DOHH2 (cell line): ENCODE results near the gene GABBR1.

ENCODE experiments used
- H3F3A ChIP-seq: fragments of 200-600 bp; sonication (generic), shearing (Covaris generic); 2 replicates; pipeline ENCODE4 v1.6.0; 2016; ENCODE audit warnings: antibody characterized with exemption, mild to moderate bottlenecking; ENCODE audit not compliant: control insufficient read depth, insufficient read depth
- H3K27ac ChIP-seq: fragments of 200-600 bp; sonication (generic); 2 replicates; pipeline ENCODE4 v1.5.1; 2014; ENCODE audit warnings: low read depth, mild to moderate bottlenecking, low read length, moderate library complexity
- H3K27me3 ChIP-seq: fragments of 200-600 bp; sonication (generic); 2 replicates; pipeline ENCODE4 v1.6.1; 2014; ENCODE audit warnings: mild to moderate bottlenecking, low read length, mixed read lengths; ENCODE audit not compliant: control insufficient read depth
- H3K36me3 ChIP-seq: fragments of 200-600 bp; sonication (generic); 2 replicates; pipeline ENCODE4 v1.6.1; 2014; ENCODE audit warnings: mild to moderate bottlenecking, low read length, moderate library complexity, mixed read lengths; ENCODE audit not compliant: control insufficient read depth
- H3K4me1 ChIP-seq: fragments of 200-600 bp; sonication (generic); 2 replicates; pipeline ENCODE4 v1.6.1; 2014; ENCODE audit warnings: mild to moderate bottlenecking, low read length, mixed read lengths; ENCODE audit not compliant: control insufficient read depth
- H3K4me2 ChIP-seq: fragments of 200-600 bp; sonication (generic); 2 replicates; pipeline ENCODE4 v1.6.0; 2014; ENCODE audit warnings: mild to moderate bottlenecking, low read length, moderate library complexity
- H3K4me3 ChIP-seq: fragments of 200-600 bp; sonication (generic); 2 replicates; pipeline ENCODE4 v1.5.1; 2014; ENCODE audit warnings: mild to moderate bottlenecking, low read length, mixed read lengths
- H3K79me2 ChIP-seq: fragments of 200-600 bp; sonication (generic); 2 replicates; pipeline ENCODE4 v1.6.1; 2014; ENCODE audit warnings: mild to moderate bottlenecking, low read length, mixed read lengths; ENCODE audit not compliant: control insufficient read depth
- H3K9me2 ChIP-seq: fragments of 200-600 bp; sonication (generic); replicated peaks from 2 replicates; pipeline ENCODE4 v1.6.1; 2014; ENCODE audit warnings: mild to moderate bottlenecking, low read length, mixed read lengths; ENCODE audit not compliant: control insufficient read depth
- H3K9me3 ChIP-seq: fragments of 200-600 bp; sonication (generic); 2 replicates; pipeline ENCODE4 v1.6.1; 2014; ENCODE audit warnings: antibody characterized with exemption, low read length, mixed read lengths; ENCODE audit not compliant: control insufficient read depth, insufficient read depth
- H4K20me1 ChIP-seq: fragments of 200-600 bp; sonication (generic); 2 replicates; pipeline ENCODE4 v1.6.0; 2014; ENCODE audit warnings: low read depth, mild to moderate bottlenecking, antibody characterized with exemption, low read length, moderate library complexity; ENCODE audit not compliant: control insufficient read depth, insufficient read depth
- EZH2phosphoT487 ChIP-seq: fragments of 200-600 bp; sonication (generic); IDR thresholded peaks from 2 replicates; pipeline ENCODE4 v1.6.1; 2017; ENCODE audit warnings: borderline replicate concordance, mild to moderate bottlenecking, antibody characterized with exemption, low read length, moderate library complexity, mixed read lengths
- TF ChIP-seq, protein P1 (sequence below): fragments of 200-600 bp; sonication (generic); IDR thresholded peaks from one replicate; pipeline ENCODE4 v1.5.1; 2014; ENCODE audit warnings: antibody characterized with exemption, mild to moderate bottlenecking, low read depth, low read length; ENCODE audit not compliant: poor library complexity, severe bottlenecking

The GABBR1 gene

DNA sequence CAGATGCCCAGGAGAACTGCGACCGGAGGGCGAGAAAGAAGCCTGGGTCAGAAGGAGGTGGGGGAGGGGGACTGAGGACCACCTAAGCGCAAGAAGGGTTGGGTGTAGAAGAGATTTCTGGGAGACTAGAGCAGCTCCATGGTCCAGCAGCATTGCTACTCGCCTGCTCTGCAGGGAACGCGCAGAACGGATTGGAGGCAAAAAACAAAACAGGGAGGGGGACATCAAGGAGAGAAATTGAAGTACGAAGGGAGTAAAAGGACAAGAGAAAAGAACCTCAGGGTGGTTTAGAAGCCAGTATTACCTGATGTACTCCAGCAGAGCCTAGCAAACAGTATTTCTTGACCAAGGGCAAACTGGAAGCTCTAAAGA, 537 bp upstream of the GABBR1 start:
- no peaks in the 10 kb centered on the region for H3K9me2 ChIP-seq
- peaks cover 50% of the 10 kb centered on the region for H3K4me1 ChIP-seq
- no peaks in the 10 kb centered on the region for H3K27me3 ChIP-seq
- H3F3A ChIP-seq: peaks cover 16% of the 10 kb centered on the region
- H3K27ac ChIP-seq: peak overlapping the region; percentile 22
- peaks cover 6% of the 10 kb centered on the region; the same call in 1 of the 2 replicates for H4K20me1 ChIP-seq
- H3K4me3 ChIP-seq: peak overlapping the region; percentile 92
- H3K9me3 ChIP-seq: no peaks in the 10 kb centered on the region
- TF ChIP-seq, protein P1, sequence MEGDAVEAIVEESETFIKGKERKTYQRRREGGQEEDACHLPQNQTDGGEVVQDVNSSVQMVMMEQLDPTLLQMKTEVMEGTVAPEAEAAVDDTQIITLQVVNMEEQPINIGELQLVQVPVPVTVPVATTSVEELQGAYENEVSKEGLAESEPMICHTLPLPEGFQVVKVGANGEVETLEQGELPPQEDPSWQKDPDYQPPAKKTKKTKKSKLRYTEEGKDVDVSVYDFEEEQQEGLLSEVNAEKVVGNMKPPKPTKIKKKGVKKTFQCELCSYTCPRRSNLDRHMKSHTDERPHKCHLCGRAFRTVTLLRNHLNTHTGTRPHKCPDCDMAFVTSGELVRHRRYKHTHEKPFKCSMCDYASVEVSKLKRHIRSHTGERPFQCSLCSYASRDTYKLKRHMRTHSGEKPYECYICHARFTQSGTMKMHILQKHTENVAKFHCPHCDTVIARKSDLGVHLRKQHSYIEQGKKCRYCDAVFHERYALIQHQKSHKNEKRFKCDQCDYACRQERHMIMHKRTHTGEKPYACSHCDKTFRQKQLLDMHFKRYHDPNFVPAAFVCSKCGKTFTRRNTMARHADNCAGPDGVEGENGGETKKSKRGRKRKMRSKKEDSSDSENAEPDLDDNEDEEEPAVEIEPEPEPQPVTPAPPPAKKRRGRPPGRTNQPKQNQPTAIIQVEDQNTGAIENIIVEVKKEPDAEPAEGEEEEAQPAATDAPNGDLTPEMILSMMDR: no peak
- TF ChIP-seq EZH2phosphoT487: no peak
- H3K79me2 ChIP-seq: no peaks in the 10 kb centered on the region
- H3K4me2 ChIP-seq: peak overlapping the region; percentile 99
- H3K36me3 ChIP-seq: no peaks in the 10 kb centered on the region

DNA sequence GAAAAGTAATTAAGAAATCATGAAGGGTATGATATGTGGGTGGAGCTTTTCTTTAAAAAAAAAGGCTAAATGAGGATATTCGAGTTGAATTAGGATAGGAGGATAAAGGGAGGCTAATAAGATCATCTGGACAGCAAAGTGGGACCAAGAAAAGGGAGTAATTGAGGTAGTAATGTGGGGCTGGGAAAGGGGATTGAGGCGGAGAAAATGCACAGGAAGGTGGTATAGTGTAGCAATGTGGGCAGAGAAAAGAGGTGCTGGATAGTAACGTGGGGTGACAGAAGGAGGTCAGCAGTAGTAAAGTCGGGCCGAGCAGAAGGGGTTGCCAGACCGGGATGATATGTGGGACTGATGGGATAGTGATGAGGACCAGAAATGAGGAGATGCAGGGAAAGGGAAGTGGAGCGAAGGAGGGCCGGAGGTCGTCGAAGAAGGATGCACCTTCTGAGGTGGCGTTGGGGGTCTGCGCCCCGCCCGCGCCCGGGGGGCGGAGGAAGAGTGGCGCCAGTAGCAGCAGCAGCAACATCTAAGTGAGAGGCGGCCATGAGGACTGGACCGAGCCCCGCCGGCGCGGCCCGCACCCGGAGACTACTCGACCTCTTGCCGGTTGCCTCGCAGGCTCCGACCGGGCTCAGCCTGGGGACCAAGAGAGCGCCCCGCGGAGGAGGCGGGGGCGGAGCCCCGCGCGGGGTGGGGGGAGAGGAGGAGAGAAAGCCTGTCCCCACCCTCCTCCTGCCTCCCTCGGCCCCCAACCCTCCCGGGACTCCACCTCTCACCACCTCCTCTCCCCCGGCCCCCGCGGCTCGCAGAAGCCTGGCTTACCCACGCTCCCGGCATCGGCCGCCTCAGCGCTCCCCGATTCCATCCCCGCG, 887 bp downstream of the GABBR1 start:
- H3F3A ChIP-seq: peaks cover 16% of the 10 kb centered on the region
- H3K27ac ChIP-seq: peak overlapping the region; percentile 29; the same call in 1 of the 2 replicates
- H3K79me2 ChIP-seq: no peaks in the 10 kb centered on the region
- TF ChIP-seq, protein P1: no peak
- TF ChIP-seq EZH2phosphoT487: no peak
- H3K9me2 ChIP-seq: no peaks in the 10 kb centered on the region
- peaks cover 56% of the 10 kb centered on the region for H3K4me1 ChIP-seq
- H3K4me2 ChIP-seq: peak overlapping the region; percentile 99
- no peaks in the 10 kb centered on the region for H3K9me3 ChIP-seq
- peak overlapping the region; percentile 92 for H3K4me3 ChIP-seq
- H3K27me3 ChIP-seq: no peaks in the 10 kb centered on the region
- H4K20me1 ChIP-seq: peaks cover 6% of the 10 kb centered on the region; the same call in 1 of the 2 replicates
- H3K36me3 ChIP-seq: no peaks in the 10 kb centered on the region

DNA sequence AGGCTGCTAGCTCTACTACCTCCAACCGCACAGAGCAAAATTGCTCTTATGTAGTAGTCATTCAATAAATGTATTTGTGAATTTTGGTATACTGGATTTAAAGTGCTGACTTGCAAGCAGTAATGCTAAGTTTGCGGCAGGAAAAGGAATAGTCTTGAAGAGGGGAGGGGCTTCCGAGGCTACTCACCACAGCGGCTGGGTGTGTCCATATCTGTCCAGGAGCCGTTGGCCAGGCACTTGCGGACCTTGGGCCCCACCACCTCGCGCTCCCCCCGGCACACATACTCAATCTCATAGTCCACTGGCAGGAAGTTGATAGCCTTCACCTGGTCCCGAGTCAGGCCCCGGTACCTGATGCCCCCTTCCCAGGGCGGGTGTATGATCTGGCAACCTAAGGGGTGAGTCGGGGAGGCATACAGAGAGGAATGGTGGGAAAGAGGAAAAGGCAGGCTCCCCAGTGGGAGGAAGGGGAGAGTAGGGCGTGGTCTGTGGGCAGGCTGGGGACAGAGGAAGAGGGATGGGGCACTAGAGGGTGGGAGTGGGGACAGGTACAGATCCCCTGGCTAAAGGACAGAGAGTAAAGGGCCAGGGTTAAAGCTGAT, 1.7 kb downstream of the GABBR1 start:
- Histone ChIP-seq H3K9me2 (no peaks in the 10 kb centered on the region), H3K27me3 (no peaks in the 10 kb centered on the region), H3K9me3 (no peaks in the 10 kb centered on the region), H3K4me2 (peak overlapping the region; percentile 99), H3K27ac (no peak overlapping the region), H3F3A (peaks cover 22% of the 10 kb centered on the region), H4K20me1 (peaks cover 6% of the 10 kb centered on the region; the same call in 1 of the 2 replicates), H3K4me1 (peaks cover 56% of the 10 kb centered on the region), H3K4me3 (peak overlapping the region; percentile 92; the same call in 1 of the 2 replicates), H3K36me3 (no peaks in the 10 kb centered on the region), H3K79me2 (no peaks in the 10 kb centered on the region)
- TF ChIP-seq EZH2phosphoT487: no peak
- TF ChIP-seq, protein P1: no peak
